WTC11 (cell line): ENCODE measurements around the gene CNTNAP5. TPM values are rescaled to one million over a fixed set of nuclear protein-coding genes. Genes with fewer than 3 reads are reported as not detected.

Experiments
- ATAC-seq: fragments of 200-7000 bp; cut with Tn5 transposase; 2 replicates; pipeline ENCODE4 v1.10.0; 2021; ENCODE audit warnings: mild to moderate bottlenecking, moderate library complexity
- CTCF ChIA-PET: fragments of 300-600 bp; sonication (Branson Sonifier 250); formaldehyde crosslinking; loops from one replicate; lab custom pipeline; 2021; ENCODE audit warnings: antibody characterized with exemption; lab: Charles Lee
- POLR2A ChIA-PET: fragments of 350-600 bp; sonication (Branson Sonifier 250); formaldehyde crosslinking; loops from one replicate; lab custom pipeline; 2021; ENCODE audit warnings: antibody characterized with exemption; lab: Charles Lee
- DNase-seq: peaks from one replicate; pipeline ENCODE4 v3.0.0; 2021; ENCODE audit warnings: low spot score
- H3K27ac Mint-ChIP-seq: 2 replicates; pipeline ENCODE4 v1.8.0; 2021; ENCODE audit warnings: mixed read lengths
- H3K27me3 Mint-ChIP-seq: 2 replicates; pipeline ENCODE4 v1.8.0; 2021; ENCODE audit warnings: low read depth, mild to moderate bottlenecking, moderate library complexity, mixed read lengths
- H3K36me3 Mint-ChIP-seq: 2 replicates; pipeline ENCODE4 v1.8.0; 2021; ENCODE audit warnings: mixed read lengths
- H3K4me1 Mint-ChIP-seq: 2 replicates; pipeline ENCODE4 v1.8.0; 2022; ENCODE audit warnings: mixed read lengths
- H3K4me3 Mint-ChIP-seq: 2 replicates; pipeline ENCODE4 v1.8.0; 2021; ENCODE audit warnings: mild to moderate bottlenecking, moderate library complexity, mixed read lengths
- H3K9me3 Mint-ChIP-seq: 2 replicates; pipeline ENCODE4 v1.8.0; 2021; ENCODE audit warnings: mixed read lengths
- CDX4 ChIP-seq: fragments of 250-450 bp; sonication (Bioruptor Pico); IDR thresholded peaks from 2 replicates; pipeline ENCODE4 v1.9.0; 2021; ENCODE audit warnings: moderate library complexity, mild to moderate bottlenecking, inconsistent platforms, borderline replicate concordance
- CREB1 ChIP-seq: sonication (generic); formaldehyde crosslinking; IDR thresholded peaks from 2 replicates; pipeline ENCODE4 v1.8.0; 2023; ENCODE audit warnings: mild to moderate bottlenecking, missing genetic modification reagents
- CREM ChIP-seq: sonication (generic); formaldehyde crosslinking; IDR thresholded peaks from 2 replicates; pipeline ENCODE4 v1.8.1; 2022; ENCODE audit warnings: mild to moderate bottlenecking, missing genetic modification reagents, moderate library complexity
- E2F4 ChIP-seq: sonication (generic); formaldehyde crosslinking; IDR thresholded peaks from 2 replicates; pipeline ENCODE4 v1.8.1; 2022; ENCODE audit warnings: low read depth, mild to moderate bottlenecking, moderate library complexity, missing genetic modification reagents, borderline replicate concordance
- ERG ChIP-seq: fragments of 250-450 bp; sonication (Bioruptor Pico); IDR thresholded peaks from 2 replicates; pipeline ENCODE4 v1.8.0; 2021; ENCODE audit warnings: mild to moderate bottlenecking
- ETV6 ChIP-seq: sonication (generic); formaldehyde crosslinking; IDR thresholded peaks from 2 replicates; pipeline ENCODE4 v1.8.1; 2022; ENCODE audit warnings: mild to moderate bottlenecking, missing genetic modification reagents
- GTF2I ChIP-seq: fragments of 250-450 bp; sonication (Bioruptor Pico); conservative IDR thresholded peaks from 2 replicates; pipeline ENCODE4 v1.4.0; 2021; ENCODE audit warnings: mild to moderate bottlenecking
- JAZF1 ChIP-seq: fragments of 250-450 bp; sonication (Bioruptor Pico); IDR thresholded peaks from 2 replicates; pipeline ENCODE4 v1.9.0; 2021; ENCODE audit warnings: moderate library complexity, mild to moderate bottlenecking, inconsistent platforms
- NR1H2 ChIP-seq: sonication (generic); formaldehyde crosslinking; IDR thresholded peaks from 2 replicates; pipeline ENCODE4 v1.9.0; 2021; ENCODE audit warnings: mild to moderate bottlenecking, moderate library complexity, missing genetic modification reagents
- NR2C2 ChIP-seq: sonication (generic); formaldehyde crosslinking; IDR thresholded peaks from 2 replicates; pipeline ENCODE4 v1.8.0; 2022; ENCODE audit warnings: mild to moderate bottlenecking, missing genetic modification reagents
- RELA ChIP-seq: sonication (generic); formaldehyde crosslinking; IDR thresholded peaks from 2 replicates; pipeline ENCODE4 v1.8.1; 2022; ENCODE audit warnings: missing genetic modification reagents, mild to moderate bottlenecking, borderline replicate concordance
- RORB ChIP-seq: fragments of 250-450 bp; sonication (Bioruptor Pico); IDR thresholded peaks from 2 replicates; pipeline ENCODE4 v1.9.0; 2021; ENCODE audit warnings: mild to moderate bottlenecking
- TCF7 ChIP-seq: sonication (generic); formaldehyde crosslinking; IDR thresholded peaks from 2 replicates; pipeline ENCODE4 v1.8.0; 2022; ENCODE audit warnings: mild to moderate bottlenecking, low read depth, missing genetic modification reagents, moderate library complexity
- TEAD4 ChIP-seq: sonication (generic); formaldehyde crosslinking; IDR thresholded peaks from 2 replicates; pipeline ENCODE4 v1.8.0; 2022; ENCODE audit warnings: mild to moderate bottlenecking, missing genetic modification reagents
- USF2 ChIP-seq: sonication (generic); formaldehyde crosslinking; IDR thresholded peaks from 2 replicates; pipeline ENCODE4 v1.8.1; 2023; ENCODE audit warnings: mild to moderate bottlenecking, missing genetic modification reagents, moderate library complexity
- ZNF121 ChIP-seq: sonication (generic); formaldehyde crosslinking; IDR thresholded peaks from 2 replicates; pipeline ENCODE4 v1.8.0; 2023; ENCODE audit warnings: missing genetic modification reagents
- ZNF219 ChIP-seq: sonication (generic); formaldehyde crosslinking; IDR thresholded peaks from 2 replicates; pipeline ENCODE4 v1.8.0; 2023; ENCODE audit warnings: missing genetic modification reagents, mild to moderate bottlenecking, borderline replicate concordance
- ZNF263 ChIP-seq: sonication (generic); formaldehyde crosslinking; IDR thresholded peaks from 2 replicates; pipeline ENCODE4 v1.8.1; 2022; ENCODE audit warnings: low read depth, mild to moderate bottlenecking, moderate library complexity, missing genetic modification reagents
- ZNF281 ChIP-seq: sonication (generic); formaldehyde crosslinking; IDR thresholded peaks from 2 replicates; pipeline ENCODE4 v1.8.0; 2023; ENCODE audit warnings: mild to moderate bottlenecking, missing genetic modification reagents
- ZNF512 ChIP-seq: sonication (generic); formaldehyde crosslinking; IDR thresholded peaks from 2 replicates; pipeline ENCODE4 v1.8.1; 2022; ENCODE audit warnings: missing genetic modification reagents, borderline replicate concordance
- total RNA-seq: library from RNA; stranded (reverse); gene quantifications from 3 replicates; pipeline ENCODE4 v1.2.3, GENCODE V29; 2021

CNTNAP5 gene
- total RNA-seq, 1 experiment from 2014 or later = 0.22 TPM

- TF ChIP-seq CDX4 (CRISPR knock-in tag) (no peak), TEAD4 (CRISPR knock-in tag) (no peak), RORB (CRISPR knock-in tag) (no peak), ETV6 (CRISPR knock-in tag) (no peak), RELA (CRISPR knock-in tag) (no peak), ERG (CRISPR knock-in tag) (no peak), E2F4 (CRISPR knock-in tag) (no peak), NR2C2 (CRISPR knock-in tag) (no peak), ZNF219 (CRISPR knock-in tag) (no peak)
- no peak overlapping the region for H3K4me3 Mint-ChIP-seq
- ATAC-seq (no peak), DNase-seq (no peak)
- peaks cover 7% of the 10 kb centered on the region for H3K4me1 Mint-ChIP-seq
- CTCF ChIA-PET = no interaction called here
- POLR2A ChIA-PET = no interaction called here
- no peaks in the 10 kb centered on the region for H3K36me3 Mint-ChIP-seq
- 0 out of 2 replicates have a peak, but pooled peaks cover 8% of the 10 kb centered on the region for H3K9me3 Mint-ChIP-seq
- no peaks in the 10 kb centered on the region for H3K27me3 Mint-ChIP-seq
- no peak overlapping the region for H3K27ac Mint-ChIP-seq
Measured at GRCh38 chr2:124034265-124034664, 9.2 kb downstream of the CNTNAP5 start.

GRCh38 chr2:124035001-124035400, 9.9 kb downstream of the CNTNAP5 start:
- Mint-ChIP-seq H3K27ac (no peak overlapping the region), H3K36me3 (no peaks in the 10 kb centered on the region), H3K4me3 (no peak overlapping the region), H3K9me3 (0 out of 2 replicates have a peak, but pooled peaks cover 8% of the 10 kb centered on the region), H3K4me1 (peaks cover 9% of the 10 kb centered on the region), H3K27me3 (no peaks in the 10 kb centered on the region)
- CTCF ChIA-PET = no interaction called here
- DNase-seq (no peak), ATAC-seq (no peak)
- POLR2A ChIA-PET = no interaction called here
- TF ChIP-seq ZNF121 (CRISPR knock-in tag) (no peak), GTF2I (CRISPR knock-in tag) (no peak)
- TF ChIP-seq, all 79 proteins: peak for 0

GRCh38 chr2:124039032-124039431, 13.9 kb downstream of the CNTNAP5 start:
- Mint-ChIP-seq H3K4me1 (peaks cover 9% of the 10 kb centered on the region), H3K9me3 (peaks cover 18% of the 10 kb centered on the region; the same call in 1 of the 2 replicates), H3K36me3 (no peaks in the 10 kb centered on the region), H3K27ac (no peak overlapping the region), H3K27me3 (no peaks in the 10 kb centered on the region), H3K4me3 (no peak overlapping the region)
- ChIA-PET CTCF (interaction anchor here (0.7 to 0.9 kb wide), 2 partner anchors 9 to 14 kb away, joined by 3 read pairs; partner anchors contain the start of gene CNTNAP5), POLR2A (no interaction called here)
- ATAC-seq (no peak), DNase-seq (no peak)
- TF ChIP-seq USF2 (CRISPR knock-in tag) = no peak

GRCh38 chr2:124039762-124040291, 14.7 kb downstream of the CNTNAP5 start:
- ATAC-seq = no peak
- Mint-ChIP-seq H3K36me3 (no peaks in the 10 kb centered on the region), H3K4me3 (no peak overlapping the region), H3K27ac (no peak overlapping the region), H3K4me1 (peaks cover 12% of the 10 kb centered on the region), H3K27me3 (no peaks in the 10 kb centered on the region), H3K9me3 (peaks cover 18% of the 10 kb centered on the region; the same call in 1 of the 2 replicates)
- CTCF ChIA-PET = no interaction called here
- POLR2A ChIA-PET = no interaction called here
- DNase-seq = no peak
- TF ChIP-seq TCF7 (CRISPR knock-in tag) (no peak), CDX4 (CRISPR knock-in tag) (no peak), CREM (CRISPR knock-in tag) (no peak), CREB1 (CRISPR knock-in tag) (no peak), ZNF263 (CRISPR knock-in tag) (no peak), ZNF512 (CRISPR knock-in tag) (no peak), JAZF1 (CRISPR knock-in tag) (no peak), ETV6 (CRISPR knock-in tag) (no peak), NR1H2 (no peak), ZNF281 (CRISPR knock-in tag) (no peak)
